H9 (cell line): ENCODE data around the gene DIS3L2. TPM values are rescaled to one million over a fixed set of nuclear protein-coding genes. Genes with fewer than 3 reads are reported as not detected.

ENCODE experiments used
- DNase-seq: peaks from one replicate; pipeline ENCODE4 v3.0.0-alpha.2; 2017
- H2AFZ ChIP-seq: one replicate; pipeline ENCODE4 v1.6.1; 2013; ENCODE audit warnings: mild to moderate bottlenecking, low read length, control low read depth, moderate library complexity
- H2AK5ac ChIP-seq: 2 replicates; pipeline ENCODE4 v1.6.1; 2013; ENCODE audit warnings: low read length, control low read depth, mixed read lengths; ENCODE audit not compliant: insufficient read length
- H2BK120ac ChIP-seq: one replicate; pipeline ENCODE4 v1.6.1; 2013; ENCODE audit warnings: low read depth, mild to moderate bottlenecking, low read length, control low read depth, inconsistent platforms; ENCODE audit not compliant: poor library complexity, severe bottlenecking
- H2BK12ac ChIP-seq: 2 replicates; pipeline ENCODE4 v1.6.1; 2013; ENCODE audit warnings: low read length, control low read depth, mixed read lengths, low read depth; ENCODE audit not compliant: insufficient read length
- H2BK15ac ChIP-seq: 2 replicates; pipeline ENCODE4 v1.6.1; 2013; ENCODE audit warnings: low read depth, low read length, control low read depth
- H2BK20ac ChIP-seq: one replicate; pipeline ENCODE4 v1.6.1; 2013; ENCODE audit warnings: low read depth, mild to moderate bottlenecking, low read length, control low read depth, inconsistent platforms; ENCODE audit not compliant: poor library complexity, severe bottlenecking
- H2BK5ac ChIP-seq: 2 replicates; pipeline ENCODE4 v1.6.1; 2013; ENCODE audit warnings: low read length, control low read depth, mixed read lengths; ENCODE audit not compliant: insufficient read length
- H3K14ac ChIP-seq: 2 replicates; pipeline ENCODE4 v1.6.1; 2013; ENCODE audit warnings: low read length, control low read depth; ENCODE audit not compliant: insufficient read depth
- H3K18ac ChIP-seq: 2 replicates; pipeline ENCODE4 v1.6.1; 2013; ENCODE audit warnings: low read depth, mild to moderate bottlenecking, mixed read lengths, low read length, control low read depth; ENCODE audit not compliant: insufficient read length
- H3K23ac ChIP-seq: 2 replicates; pipeline ENCODE4 v1.6.1; 2013; ENCODE audit warnings: low read length, control low read depth, mixed read lengths, low read depth; ENCODE audit not compliant: insufficient read length
- H3K23me2 ChIP-seq: 2 replicates; pipeline ENCODE4 v1.6.1; 2013; ENCODE audit warnings: low read depth, mild to moderate bottlenecking, mixed read lengths, low read length, control low read depth; ENCODE audit not compliant: insufficient read length, poor library complexity, severe bottlenecking
- H3K27ac ChIP-seq: 2 replicates; pipeline ENCODE4 v1.5.1; 2013; ENCODE audit warnings: low read length, control low read depth, mixed read lengths, low read depth; ENCODE audit not compliant: insufficient read length
- H3K27me3 ChIP-seq: 2 replicates; pipeline ENCODE4 v1.6.1; 2013; ENCODE audit warnings: low read length, control low read depth, inconsistent platforms; ENCODE audit not compliant: insufficient read depth
- H3K4ac ChIP-seq: 2 replicates; pipeline ENCODE4 v1.6.1; 2013; ENCODE audit warnings: low read depth, mild to moderate bottlenecking, control low read depth, inconsistent platforms, low read length, moderate library complexity
- H3K4me1 ChIP-seq: 2 replicates; pipeline ENCODE4 v1.6.1; 2013; ENCODE audit warnings: low read length, control low read depth, inconsistent platforms; ENCODE audit not compliant: insufficient read depth
- H3K4me2 ChIP-seq: 2 replicates; pipeline ENCODE4 v1.6.1; 2013; ENCODE audit warnings: low read length, control low read depth, mixed read lengths; ENCODE audit not compliant: insufficient read length, insufficient read depth
- H3K56ac ChIP-seq: 2 replicates; pipeline ENCODE4 v1.6.1; 2013; ENCODE audit warnings: low read depth, mild to moderate bottlenecking, mixed read lengths, low read length, control low read depth; ENCODE audit not compliant: insufficient read length
- H3K79me1 ChIP-seq: 2 replicates; pipeline ENCODE4 v1.6.1; 2013; ENCODE audit warnings: low read depth, mild to moderate bottlenecking, moderate library complexity, low read length, control low read depth, inconsistent platforms; ENCODE audit not compliant: insufficient read depth, poor library complexity, severe bottlenecking
- H3K79me2 ChIP-seq: 2 replicates; pipeline ENCODE4 v1.6.1; 2013; ENCODE audit warnings: low read length, control low read depth, inconsistent platforms; ENCODE audit not compliant: insufficient read depth
- H3K9ac ChIP-seq: 2 replicates; pipeline ENCODE4 v1.6.1; 2013; ENCODE audit warnings: low read length, control low read depth, mixed read lengths; ENCODE audit not compliant: insufficient read length; ENCODE audit errors: extremely low read depth
- H3K9me3 ChIP-seq: one replicate; pipeline ENCODE4 v1.6.1; 2013; ENCODE audit warnings: low read depth, low read length, inconsistent platforms; ENCODE audit not compliant: control insufficient read depth
- H3T11ph ChIP-seq: one replicate; pipeline ENCODE4 v1.6.1; 2013; ENCODE audit warnings: mild to moderate bottlenecking, low read length, control low read depth, inconsistent platforms
- H4K20me1 ChIP-seq: one replicate; pipeline ENCODE4 v1.6.1; 2013; ENCODE audit not compliant: control insufficient read depth, insufficient read length, insufficient read depth
- H4K5ac ChIP-seq: 2 replicates; pipeline ENCODE4 v1.6.1; 2013; ENCODE audit warnings: low read depth, mild to moderate bottlenecking, mixed read lengths, low read length, control low read depth; ENCODE audit not compliant: insufficient read length
- H4K8ac ChIP-seq: replicated peaks from 2 replicates; pipeline ENCODE4 v1.6.1; 2013; ENCODE audit warnings: low read length, control low read depth, mixed read lengths, low read depth; ENCODE audit not compliant: insufficient read length
- H4K91ac ChIP-seq: 2 replicates; pipeline ENCODE4 v1.6.1; 2013; ENCODE audit warnings: low read depth, mild to moderate bottlenecking, moderate library complexity, mixed read lengths, low read length, control low read depth; ENCODE audit not compliant: insufficient read length
- H3K27ac Mint-ChIP-seq, 3 experiments: 2 replicates in 2 of 3; 3 replicates in 1 of 3; pipeline ENCODE4 v1.8.0; 2020 to 2021; ENCODE audit warnings: mixed read lengths in 3 of 3, mild to moderate bottlenecking in 1 of 3, moderate library complexity in 1 of 3
- H3K27me3 Mint-ChIP-seq: 2 replicates; pipeline ENCODE4 v1.8.0; 2021; ENCODE audit warnings: low read depth, mild to moderate bottlenecking, moderate library complexity, mixed read lengths
- H3K36me3 Mint-ChIP-seq, 3 experiments: 2 replicates in 2 of 3; 3 replicates in 1 of 3; pipeline ENCODE4 v1.8.0; 2020 to 2021; ENCODE audit warnings: low read depth in 3 of 3, mixed read lengths in 3 of 3; ENCODE audit not compliant: insufficient read depth in 1 of 3
- H3K4me1 Mint-ChIP-seq, 2 experiments: 2 replicates each; pipeline ENCODE4 v1.8.0; 2020; ENCODE audit warnings: mixed read lengths in 2 of 2
- H3K4me3 Mint-ChIP-seq, 2 experiments: 2 replicates in 1 of 2; 3 replicates in 1 of 2; pipeline ENCODE4 v1.8.0; 2020 to 2021; ENCODE audit warnings: mild to moderate bottlenecking in 2 of 2, mixed read lengths in 2 of 2, moderate library complexity in 1 of 2
- H3K9me3 Mint-ChIP-seq, 2 experiments: 2 replicates in 1 of 2; 3 replicates in 1 of 2; pipeline ENCODE4 v1.8.0; 2020; ENCODE audit warnings: mild to moderate bottlenecking in 2 of 2, mixed read lengths in 2 of 2, moderate library complexity in 1 of 2
- total RNA-seq: library from RNA; stranded (reverse); gene quantifications from 2 replicates; pipeline ENCODE4 v1.2.1, GENCODE V29; 2021
- TF ChIP-seq, protein P1 (sequence below): fragments of 200-600 bp; sonication (generic); conservative IDR thresholded peaks from 3 replicates; pipeline ENCODE4 v1.8.0; 2021; ENCODE audit warnings: antibody characterized with exemption, mild to moderate bottlenecking

DIS3L2 gene
- total RNA-seq, 1 experiment from 2014 or later: 28.1 TPM

- Histone ChIP-seq H3K9ac (no peak overlapping the region), H3K56ac (no peak overlapping the region), H2BK15ac (no peak overlapping the region), H2BK20ac (no peak overlapping the region), H3K4me1 (no peaks in the 10 kb centered on the region), H3K4ac (no peak overlapping the region), H3T11ph (no peak overlapping the region), H3K23me2 (no peaks in the 10 kb centered on the region), H2BK12ac (no peak overlapping the region), H3K79me2 (no peaks in the 10 kb centered on the region), H2AK5ac (no peak overlapping the region), H3K27ac (no peak overlapping the region), H2BK120ac (no peak overlapping the region), H2BK5ac (no peak overlapping the region), H2AFZ (no peak overlapping the region), H4K91ac (no peak overlapping the region), H4K8ac (no peak overlapping the region), H4K5ac (no peak overlapping the region), H3K79me1 (no peaks in the 10 kb centered on the region), H3K4me2 (no peak overlapping the region), H4K20me1 (no peaks in the 10 kb centered on the region), H3K9me3 (no peaks in the 10 kb centered on the region), H3K27me3 (no peaks in the 10 kb centered on the region), H3K14ac (no peak overlapping the region), H3K23ac (no peak overlapping the region), H3K18ac (no peak overlapping the region)
- no peak overlapping the region for H3K27ac Mint-ChIP-seq
- peaks cover 3 to 6% of the 10 kb centered on the region in 2 experiments; a peak in 3 of 4 replicates for H3K4me1 Mint-ChIP-seq
- peaks cover 2% of the 10 kb centered on the region; the same call in 1 of the 2 replicates for H3K27me3 Mint-ChIP-seq
- 0 out of 5 replicates have a peak, but pooled peaks cover 0 to 3% of the 10 kb centered on the region in 2 experiments for H3K9me3 Mint-ChIP-seq
- H3K36me3 Mint-ChIP-seq: peaks cover 7 to 15% (median 7%) of the 10 kb centered on the region in 3 experiments; a peak in 6 of 7 replicates
- TF ChIP-seq, protein P1, sequence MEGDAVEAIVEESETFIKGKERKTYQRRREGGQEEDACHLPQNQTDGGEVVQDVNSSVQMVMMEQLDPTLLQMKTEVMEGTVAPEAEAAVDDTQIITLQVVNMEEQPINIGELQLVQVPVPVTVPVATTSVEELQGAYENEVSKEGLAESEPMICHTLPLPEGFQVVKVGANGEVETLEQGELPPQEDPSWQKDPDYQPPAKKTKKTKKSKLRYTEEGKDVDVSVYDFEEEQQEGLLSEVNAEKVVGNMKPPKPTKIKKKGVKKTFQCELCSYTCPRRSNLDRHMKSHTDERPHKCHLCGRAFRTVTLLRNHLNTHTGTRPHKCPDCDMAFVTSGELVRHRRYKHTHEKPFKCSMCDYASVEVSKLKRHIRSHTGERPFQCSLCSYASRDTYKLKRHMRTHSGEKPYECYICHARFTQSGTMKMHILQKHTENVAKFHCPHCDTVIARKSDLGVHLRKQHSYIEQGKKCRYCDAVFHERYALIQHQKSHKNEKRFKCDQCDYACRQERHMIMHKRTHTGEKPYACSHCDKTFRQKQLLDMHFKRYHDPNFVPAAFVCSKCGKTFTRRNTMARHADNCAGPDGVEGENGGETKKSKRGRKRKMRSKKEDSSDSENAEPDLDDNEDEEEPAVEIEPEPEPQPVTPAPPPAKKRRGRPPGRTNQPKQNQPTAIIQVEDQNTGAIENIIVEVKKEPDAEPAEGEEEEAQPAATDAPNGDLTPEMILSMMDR: no peak
- H3K4me3 Mint-ChIP-seq: no peak overlapping the region
- DNase-seq: no peak
Measured at GRCh38 chr2:232027530-232027929, 66.0 kb downstream of the DIS3L2 start.
